ENCODE measurements around the gene CORO2A. TPM values are rescaled to one million over a fixed set of nuclear protein-coding genes. Genes with fewer than 3 reads are reported as not detected.
"Not testable (repeated sequence)": the region's sequence is repeated elsewhere in the genome, so short reads cannot be mapped to it uniquely, and the experiment has no call there.

Gene CORO2A
- total RNA-seq, 2 experiments from 2014 or later: 6.0 to 6.5 TPM

DNA sequence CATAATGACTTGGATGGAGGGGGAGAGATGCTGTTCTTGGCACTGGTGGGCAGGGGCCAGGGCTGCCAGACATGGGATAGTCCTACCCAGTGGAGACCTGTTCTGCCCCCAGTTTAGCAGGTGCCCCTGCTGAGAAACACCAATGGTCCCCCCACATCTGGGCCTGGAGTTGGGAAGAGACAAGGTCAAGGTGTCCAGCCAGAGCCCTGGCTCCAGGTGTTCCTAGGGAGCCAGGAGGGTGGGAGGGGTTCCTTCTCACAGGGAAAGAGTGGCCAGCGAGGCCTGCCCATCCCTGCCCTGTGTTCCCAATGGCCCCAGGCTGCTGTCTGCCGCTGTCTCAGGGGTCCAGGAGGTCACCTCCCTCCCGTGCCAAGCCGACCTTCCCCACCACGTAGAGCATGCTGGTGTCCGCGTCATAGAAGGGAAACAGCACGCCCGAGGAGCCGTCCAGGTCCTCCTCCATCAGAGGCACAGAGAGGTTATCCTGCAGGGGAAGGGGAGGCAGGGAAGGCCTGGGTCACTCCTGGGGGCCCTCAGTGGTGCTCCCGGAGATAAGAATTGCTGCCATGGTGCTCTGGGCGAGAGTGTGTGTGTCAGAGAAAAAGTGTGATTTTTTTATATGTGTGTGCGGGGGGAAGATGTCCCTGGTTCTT is 61.7 kb downstream of the CORO2A start:
- ChIA-PET CTCF (no interaction called here), POLR2A (no interaction called here)

DNA sequence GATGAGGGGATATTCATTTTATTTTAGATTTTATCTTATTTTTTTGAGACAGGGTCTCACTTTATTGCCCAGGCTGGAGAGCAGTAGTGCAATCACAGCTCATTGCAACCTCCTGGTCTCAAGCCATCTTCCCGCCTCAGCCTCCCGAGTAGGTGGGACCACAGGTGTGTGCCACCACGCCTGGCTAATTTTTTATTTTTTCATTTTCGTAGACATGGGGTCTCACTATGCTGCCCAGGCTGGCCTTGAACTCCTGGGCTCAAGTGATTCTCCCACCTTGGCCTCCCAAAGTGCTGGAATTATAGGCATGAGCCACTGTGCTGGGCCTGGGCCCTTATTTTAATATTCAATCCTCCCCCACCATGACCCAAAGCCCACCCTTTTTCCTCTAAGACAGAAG is 62.4 kb downstream of the CORO2A start:
- POLR2A ChIA-PET, CTCF ChIA-PET: not testable (repeated sequence)

DNA sequence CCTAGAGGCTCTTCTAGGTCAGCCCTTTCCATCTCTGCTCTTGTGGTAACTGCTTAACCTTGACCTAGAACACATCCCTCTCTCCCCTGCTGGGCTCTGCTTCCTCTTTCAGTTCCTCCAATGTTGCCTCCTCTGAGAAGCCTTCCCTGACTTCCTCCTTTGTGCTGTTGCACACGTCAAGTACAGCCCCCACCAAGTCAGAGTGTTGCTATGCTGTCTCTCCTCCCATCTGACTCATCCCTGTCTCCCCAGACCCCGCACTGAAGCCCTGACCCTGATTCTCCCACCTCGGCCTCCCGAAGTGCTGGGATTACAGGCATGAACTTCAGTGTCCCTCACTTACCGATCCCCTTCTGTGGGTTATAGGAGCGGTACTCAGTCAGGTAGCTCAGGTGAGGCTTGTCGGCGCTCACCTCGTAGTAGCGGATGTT is 63.0 kb downstream of the CORO2A start:
- ChIA-PET POLR2A (no interaction called here), CTCF (no interaction called here)

DNA sequence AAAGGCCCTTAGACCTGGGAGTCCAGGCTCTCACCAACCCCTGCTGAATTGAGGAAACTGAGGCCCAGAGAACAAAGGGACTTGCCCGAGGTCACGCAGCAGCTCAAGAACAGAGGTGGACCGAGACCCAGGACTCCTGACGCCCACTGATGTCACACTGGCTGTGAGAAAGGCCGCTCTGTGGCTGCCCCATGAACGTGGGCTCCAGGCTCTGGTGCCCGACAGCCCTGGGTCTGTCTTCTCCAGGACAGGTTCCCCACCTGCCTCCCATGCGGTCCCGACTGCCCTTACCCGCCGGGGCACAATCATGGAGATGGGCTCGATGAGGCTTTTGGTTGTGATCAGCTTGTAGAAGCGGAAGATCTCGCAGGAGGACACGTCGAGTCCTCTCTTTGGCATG is 64.1 kb downstream of the CORO2A start:
- CTCF ChIA-PET: interaction anchor here (0.6 kb wide), 1 partner anchor 54 kb away, joined by 3 read pairs; no protein-coding TSS in a partner anchor
- POLR2A ChIA-PET: no interaction called here

DNA sequence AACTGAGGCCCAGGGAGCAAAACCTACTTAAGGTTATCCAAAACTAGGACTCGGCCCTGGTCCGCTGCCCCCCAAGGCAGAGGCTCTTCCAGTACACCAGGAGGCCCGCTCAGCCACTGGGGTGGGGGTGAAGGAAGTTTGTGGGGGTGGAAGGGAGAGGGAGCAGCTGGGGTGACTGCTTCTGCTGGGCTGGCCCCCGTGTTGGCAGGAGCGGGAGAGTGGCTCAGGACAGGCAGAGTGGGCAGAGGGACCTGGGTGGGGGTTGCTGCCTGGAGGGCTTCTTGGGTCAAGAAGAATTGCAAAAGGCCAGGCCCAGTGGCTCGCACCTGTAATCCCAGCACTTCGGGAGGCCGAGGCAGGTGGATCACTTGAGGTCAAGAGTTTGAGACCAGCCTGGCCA is 65.2 kb downstream of the CORO2A start:
- ChIA-PET POLR2A (no interaction called here), CTCF (no interaction called here)

DNA sequence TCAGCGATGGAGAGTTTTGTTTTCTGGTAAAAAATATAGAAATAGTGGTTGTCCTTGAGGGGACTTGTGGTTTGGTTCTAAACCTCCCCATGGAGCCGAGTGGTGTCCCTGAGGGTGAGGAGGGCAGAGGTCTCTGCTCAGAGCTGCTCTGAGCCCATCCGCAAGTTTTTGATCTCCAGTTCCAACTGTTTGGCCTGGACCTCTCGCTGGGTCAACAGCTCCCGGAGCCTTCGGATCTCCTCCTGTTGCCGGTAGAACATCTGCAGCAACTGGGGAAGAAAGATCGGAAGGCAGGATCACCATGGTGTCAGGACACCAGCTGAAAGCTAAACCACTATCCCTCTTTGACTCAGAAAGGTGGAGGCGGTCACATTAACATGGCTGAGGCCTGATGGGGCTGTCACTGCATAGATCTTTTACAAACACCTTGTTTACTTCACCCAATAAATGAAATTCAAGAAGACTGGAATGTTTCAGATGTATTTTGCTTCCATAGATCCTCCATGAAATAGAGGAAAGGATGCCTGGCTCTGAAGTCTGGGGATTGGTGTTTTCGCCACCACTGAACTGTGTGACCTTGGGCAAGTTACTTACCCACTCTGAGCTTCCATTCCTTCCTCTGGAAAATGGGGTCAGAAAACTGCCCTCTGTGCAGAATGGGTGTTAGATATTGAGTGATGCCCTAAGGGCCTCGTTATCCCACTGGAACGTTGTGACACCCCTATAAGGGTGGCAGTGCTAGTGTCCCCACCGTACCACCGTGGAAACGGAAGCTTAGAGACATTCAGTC is 67.6 kb downstream of the CORO2A start:
- CTCF ChIA-PET: interaction anchor here (0.5 kb wide), 1 partner anchor 9 kb away, joined by 4 read pairs; no protein-coding TSS in a partner anchor
- POLR2A ChIA-PET: no interaction called here

DNA sequence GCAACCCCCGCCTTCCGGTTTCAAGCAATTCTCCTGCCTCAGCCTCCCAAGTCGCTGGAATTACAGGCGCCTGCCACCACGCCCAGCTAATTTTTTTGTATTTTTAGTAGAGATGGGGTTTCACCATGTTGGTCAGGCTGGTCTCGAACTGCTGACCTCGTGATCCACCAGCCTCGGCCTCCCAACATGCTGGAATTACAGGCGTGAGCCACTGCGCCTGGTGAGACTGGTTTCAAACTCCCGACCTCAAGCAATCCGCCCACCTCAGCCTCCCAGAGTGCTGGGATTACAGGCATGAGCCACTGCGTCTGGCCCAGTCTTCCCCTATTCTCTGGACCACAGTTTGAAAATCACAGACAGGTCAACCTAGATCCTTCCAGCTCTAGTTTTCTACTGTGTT is 68.3 kb downstream of the CORO2A start:
- POLR2A ChIA-PET, CTCF ChIA-PET: not testable (repeated sequence)

DNA sequence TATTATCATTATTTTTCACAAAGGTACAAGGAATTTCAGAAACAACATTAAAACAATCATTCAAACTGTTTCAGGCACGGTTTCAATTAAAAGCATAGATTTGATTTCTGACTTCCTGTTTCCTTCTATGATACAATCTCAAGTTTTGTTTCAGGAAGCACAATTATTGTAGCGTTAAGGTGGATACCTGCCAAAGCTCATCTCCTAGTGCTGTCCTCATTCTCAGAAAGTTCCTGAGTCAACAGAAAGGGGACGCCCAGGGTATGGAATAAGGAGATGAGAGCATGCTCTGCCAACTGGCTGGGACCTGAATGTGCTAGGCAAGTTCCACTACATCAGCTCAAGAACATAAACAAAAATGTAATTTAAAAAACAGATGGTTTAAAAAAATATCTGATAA is 71.4 kb downstream of the CORO2A start:
- CTCF ChIA-PET: interaction anchor here (1.0 kb wide), 1 partner anchor 28 kb away, joined by 3 read pairs; no protein-coding TSS in a partner anchor
- POLR2A ChIA-PET: interaction anchor here (0.8 to 1.9 kb wide), 2 partner anchors 72 to 136 kb away, joined by 3 to 8 read pairs; no protein-coding TSS in a partner anchor

DNA sequence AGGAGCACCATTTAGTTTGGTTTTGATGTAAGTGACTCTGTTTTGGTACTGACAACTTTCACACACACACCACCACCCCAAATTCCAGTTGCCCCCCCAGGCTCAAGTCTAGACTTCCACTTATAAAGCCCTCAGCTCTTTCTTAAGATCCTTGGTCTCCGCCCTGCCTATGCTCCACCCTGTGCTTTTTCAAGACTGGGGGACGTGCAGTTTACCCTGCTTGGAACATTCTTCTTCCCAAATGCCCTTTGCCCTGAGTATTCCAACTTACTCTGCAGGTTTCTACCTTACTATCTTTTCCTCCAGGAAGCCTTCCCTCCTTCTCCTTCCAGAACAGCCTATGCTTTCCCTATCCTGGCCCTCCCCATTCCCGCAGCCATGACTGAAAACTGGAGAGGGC is 72.0 kb downstream of the CORO2A start:
- ChIA-PET POLR2A (interaction anchor here (1.9 kb wide), 1 partner anchor 136 kb away, joined by 8 read pairs; no protein-coding TSS in a partner anchor), CTCF (interaction anchor here (1.0 to 2.8 kb wide), 2 partner anchors 19 to 29 kb away, joined by 3 to 17 read pairs; no protein-coding TSS in a partner anchor)

DNA sequence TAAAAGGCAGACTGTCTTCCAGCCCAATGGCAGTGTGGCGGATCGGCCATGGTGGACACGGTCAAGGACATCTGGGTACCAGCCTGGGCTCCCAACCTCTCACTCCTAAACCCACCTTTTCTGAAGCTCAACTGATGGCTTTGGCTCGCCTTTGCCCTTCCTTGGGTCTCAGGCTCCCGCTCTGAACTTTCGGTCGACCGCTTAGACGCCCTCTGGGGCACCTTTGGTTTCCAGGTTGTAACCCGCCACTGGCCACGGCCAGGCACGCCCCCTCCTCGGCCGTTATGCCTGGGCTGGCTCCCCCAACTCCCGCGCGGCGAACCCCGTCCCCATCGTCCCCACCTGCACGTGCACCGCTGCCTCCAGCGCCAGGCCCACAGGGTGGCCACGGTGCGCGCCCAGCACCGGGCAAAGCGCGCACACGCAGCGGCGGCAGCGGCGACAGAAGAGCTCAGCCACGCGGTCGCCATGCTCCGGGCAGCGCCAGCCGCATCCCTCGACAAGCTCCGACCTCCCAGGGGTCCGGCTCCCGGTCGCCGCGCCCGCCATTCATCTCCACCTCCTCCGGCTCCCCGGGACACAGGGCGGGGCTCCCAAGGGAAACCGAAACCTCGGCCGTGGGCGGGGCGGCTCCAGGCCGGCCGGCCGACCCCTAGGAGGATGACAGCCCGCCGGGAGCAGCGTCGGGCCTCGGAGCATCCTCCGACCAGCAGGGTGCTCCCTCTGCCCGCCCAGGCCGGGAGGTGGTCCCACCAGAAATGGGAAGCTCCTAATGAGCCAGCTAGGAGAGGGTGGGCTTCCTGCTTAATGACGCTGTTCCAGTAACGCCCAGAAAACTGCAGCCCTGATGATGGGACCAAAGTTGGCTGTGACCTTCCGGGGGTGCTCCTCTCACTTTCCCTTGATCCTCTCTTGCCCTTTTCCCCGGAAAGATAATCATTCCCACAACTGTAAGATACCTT is 73.5 kb downstream of the CORO2A start, which contains the start of gene TRIM14:
TSS of gene TRIM14 (minus strand) at position 583 of the 962 bp plus-strand sequence. CDS start at position 549, 34 bp downstream.
- CTCF ChIA-PET: interaction anchor here (0.6 to 2.8 kb wide), 18 partner anchors 7 to 195 kb away, joined by 3 to 17 read pairs (median 3); partner anchors contain the start of gene TBC1D2
- POLR2A ChIA-PET: interaction anchor here (0.6 to 2.4 kb wide), 10 partner anchors 14 to 198 kb away, joined by 3 to 26 read pairs (median 4); partner anchors contain the start of genes CORO2A, NANS, TBC1D2 and TRMO

DNA sequence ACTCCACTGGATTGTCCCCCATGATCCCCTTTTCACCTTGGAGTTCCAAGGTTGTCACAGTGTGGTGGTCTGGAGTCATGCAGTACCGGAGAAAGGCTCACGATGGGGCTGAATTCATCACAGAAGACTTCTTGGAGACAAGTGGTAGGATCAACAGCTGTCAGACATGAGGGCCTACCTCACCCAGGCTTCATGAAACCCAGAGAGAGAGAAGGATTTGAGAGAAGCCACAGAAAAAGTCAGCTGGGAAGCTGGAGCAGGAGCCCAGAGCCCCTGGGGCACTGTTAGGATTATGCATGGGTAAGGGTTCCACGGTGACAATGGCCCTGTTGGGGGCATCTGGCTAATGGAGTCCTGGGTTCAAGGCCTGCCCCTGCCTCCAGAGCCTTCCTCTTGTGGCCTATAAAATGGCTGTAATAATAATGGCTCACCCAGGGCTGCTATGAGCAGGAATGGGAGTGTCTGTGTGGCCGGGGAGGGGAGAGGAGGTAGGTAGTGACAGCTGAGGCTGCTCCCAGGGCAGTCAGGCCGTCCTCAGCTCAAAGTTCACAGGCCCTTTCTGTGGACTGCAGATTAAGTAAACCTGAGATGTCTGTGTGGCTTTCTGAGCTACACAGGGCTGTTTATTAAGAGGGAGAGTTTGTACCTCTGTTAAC is 74.3 kb downstream of the CORO2A start:
- ChIA-PET CTCF (interaction anchor here (0.6 to 2.8 kb wide), 15 partner anchors 8 to 1675 kb away, joined by 3 to 17 read pairs (median 3); partner anchors contain the start of gene TBC1D2), POLR2A (interaction anchor here (0.8 to 2.4 kb wide), 8 partner anchors 13 to 197 kb away, joined by 3 to 26 read pairs (median 8); partner anchors contain the start of genes CORO2A, NANS, TBC1D2 and TRMO)

DNA sequence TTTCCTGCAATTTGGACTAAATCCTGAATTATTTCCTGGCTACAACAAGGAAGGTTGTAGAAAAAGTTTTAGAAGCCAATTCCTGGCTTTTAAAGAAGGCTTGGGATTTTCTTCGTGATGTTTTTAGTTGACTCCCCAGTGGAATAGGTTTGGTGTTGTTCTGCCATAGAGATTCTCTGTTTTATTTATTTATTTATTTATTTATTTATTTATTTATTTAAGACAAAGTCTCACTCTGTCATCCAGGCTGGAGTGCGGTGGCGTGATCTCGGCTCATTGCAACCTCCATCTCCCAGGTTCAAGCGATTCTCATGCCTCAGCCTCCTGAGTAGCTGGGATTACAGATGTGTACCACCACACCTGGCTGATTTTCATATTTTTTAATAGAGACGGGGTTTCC is 75.3 kb downstream of the CORO2A start:
- CTCF ChIA-PET: interaction anchor here (1.4 to 2.0 kb wide), 2 partner anchors 12 to 42 kb away, joined by 3 to 8 read pairs; no protein-coding TSS in a partner anchor
- POLR2A ChIA-PET: interaction anchor here (0.6 kb wide), 1 partner anchor 212 kb away, joined by 3 read pairs; no protein-coding TSS in a partner anchor

DNA sequence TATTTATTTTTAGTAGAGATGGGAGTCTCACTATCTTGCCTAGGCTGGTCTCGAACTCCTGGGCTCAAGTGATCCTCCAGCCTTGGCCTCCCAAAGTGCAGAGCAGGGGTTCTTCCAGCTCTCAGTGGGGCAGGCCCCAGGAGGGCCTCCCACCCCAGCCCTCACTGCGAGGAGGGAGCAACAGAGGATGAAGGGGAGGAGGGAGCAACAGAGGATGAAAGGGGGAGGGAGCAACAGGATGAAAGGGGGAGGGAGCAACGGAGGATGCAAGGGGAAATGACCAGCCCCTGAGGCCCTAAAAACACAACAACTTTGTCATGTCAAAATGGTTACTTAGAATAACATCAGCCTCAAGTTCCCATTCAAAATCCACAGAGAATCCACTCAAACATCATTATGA is 83.4 kb downstream of the CORO2A start:
- CTCF ChIA-PET: interaction anchor here (0.5 to 1.7 kb wide), 4 partner anchors 11 to 150 kb away, joined by 3 to 7 read pairs (median 3); no protein-coding TSS in a partner anchor

DNA sequence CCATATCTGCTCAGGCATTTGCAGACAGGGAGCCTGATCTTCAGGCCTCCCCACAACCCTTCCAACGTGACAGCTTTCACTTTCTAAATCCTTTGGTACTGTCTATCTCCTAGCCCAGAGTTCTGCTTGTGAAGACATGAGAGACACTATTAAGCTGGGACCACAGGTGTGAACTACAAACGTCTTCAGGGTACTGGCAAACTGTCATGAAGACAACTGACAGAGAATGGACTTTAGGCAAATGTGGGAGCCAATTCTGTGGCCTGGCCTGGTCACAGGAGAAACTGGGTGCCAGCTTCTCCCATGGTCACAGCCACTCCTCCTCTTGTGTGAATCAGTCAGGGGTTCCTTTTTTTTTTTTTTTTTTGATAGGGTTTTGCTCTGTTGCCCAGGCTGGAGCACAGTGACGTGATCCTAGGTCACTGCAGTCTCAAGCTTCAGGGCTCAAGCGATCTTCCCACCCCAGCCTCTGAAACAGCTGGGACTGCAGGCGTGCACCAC is 83.9 kb downstream of the CORO2A start:
- POLR2A ChIA-PET: interaction anchor here (0.7 to 0.8 kb wide), 2 partner anchors 50 to 171 kb away, joined by 4 to 5 read pairs; no protein-coding TSS in a partner anchor
- CTCF ChIA-PET: interaction anchor here (0.5 to 1.7 kb wide), 5 partner anchors 11 to 680 kb away, joined by 3 to 7 read pairs (median 3); partner anchors contain the start of gene ANP32B

More for the DNA sequence above, 83.4 kb downstream of the CORO2A start:
- POLR2A ChIA-PET: interaction anchor here (0.7 kb wide), 1 partner anchor 171 kb away, joined by 5 read pairs; no protein-coding TSS in a partner anchor

DNA sequence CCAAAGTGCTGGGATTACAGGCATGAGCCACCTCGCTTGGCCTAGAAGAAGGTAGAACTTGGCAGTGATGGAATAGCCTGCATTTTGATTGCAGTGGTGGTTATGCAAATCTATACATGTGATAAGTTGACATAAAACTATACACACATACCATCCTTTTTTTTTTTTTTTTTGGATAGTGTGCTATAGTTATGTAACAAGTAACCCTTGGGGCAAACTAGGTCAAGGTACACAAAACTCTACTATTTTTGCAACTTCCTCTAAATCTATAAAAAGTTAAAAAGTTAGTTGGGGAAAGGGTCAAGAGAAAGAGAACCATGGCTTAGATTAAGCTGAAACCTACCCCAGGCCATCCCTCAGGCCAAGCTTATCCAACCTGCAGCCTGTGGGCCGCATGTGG is 84.5 kb downstream of the CORO2A start:
- ChIA-PET CTCF (interaction anchor here (0.5 to 1.7 kb wide), 4 partner anchors 10 to 681 kb away, joined by 3 to 7 read pairs (median 3); partner anchors contain the start of gene ANP32B), POLR2A (interaction anchor here (0.8 kb wide), 1 partner anchor 49 kb away, joined by 4 read pairs; no protein-coding TSS in a partner anchor)

DNA sequence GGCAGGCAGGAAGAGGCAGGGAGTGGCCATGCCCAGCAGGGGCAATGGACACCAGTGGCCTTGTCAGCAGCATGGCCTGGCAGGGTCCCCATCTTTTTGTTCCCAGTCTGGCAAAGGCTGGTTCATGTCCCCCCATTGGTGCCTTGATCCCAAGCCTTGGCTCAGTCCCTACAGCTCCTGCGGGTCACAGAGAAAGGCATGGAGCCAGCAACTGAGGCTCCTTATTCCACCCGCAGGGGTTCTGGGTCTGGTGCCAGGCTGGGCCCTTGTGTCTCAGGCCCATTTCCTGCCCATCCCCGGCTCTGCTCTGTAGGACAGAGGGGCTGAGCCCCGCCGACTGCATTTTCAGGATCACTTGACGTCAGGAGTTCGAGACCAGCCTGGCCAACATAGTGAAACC is 87.4 kb downstream of the CORO2A start:
- POLR2A ChIA-PET: interaction anchor here (1.2 kb wide), 1 partner anchor 14 kb away, joined by 3 read pairs; the partner anchor contains the start of gene TRIM14
- CTCF ChIA-PET: interaction anchor here (1.4 to 1.6 kb wide), 2 partner anchors 11 to 31 kb away, joined by 3 read pairs; no protein-coding TSS in a partner anchor

DNA sequence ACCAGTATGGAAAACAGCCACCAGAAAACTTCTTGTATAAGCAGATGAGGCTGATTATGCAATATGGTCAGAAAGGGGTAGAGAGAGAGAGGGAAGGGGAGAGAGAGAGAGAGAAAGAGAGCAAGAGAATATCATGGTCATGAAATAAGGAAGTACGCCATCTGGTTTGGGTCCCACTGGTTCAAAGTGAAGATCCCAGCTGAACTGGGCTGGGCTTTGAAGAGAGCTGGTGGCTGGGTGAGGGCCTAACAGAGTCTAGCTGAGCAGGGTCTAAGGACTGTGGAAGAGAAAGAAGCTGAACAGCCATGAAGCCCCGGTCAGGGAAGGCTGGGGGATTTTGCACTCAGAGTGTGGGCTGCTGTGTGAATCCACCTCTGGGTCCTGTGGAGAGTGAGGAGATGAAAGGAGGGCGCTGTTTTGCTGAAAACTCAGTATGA is 88.0 kb downstream of the CORO2A start:
- ChIA-PET POLR2A (interaction anchor here (3.5 kb wide), 1 partner anchor 15 kb away, joined by 26 read pairs; the partner anchor contains the start of gene TRIM14), CTCF (interaction anchor here (1.1 kb wide), 1 partner anchor 89 kb away, joined by 3 read pairs; no protein-coding TSS in a partner anchor)
